HL-60 (cell line): ENCODE results near the gene PLCH2.

Source experiments
- CTCF ChIP-seq: IDR thresholded peaks from one replicate; pipeline ENCODE4 v1.5.1; 2011; ENCODE audit warnings: low read length, control low read depth, inconsistent platforms; ENCODE audit not compliant: insufficient read depth
- GABPA ChIP-seq: IDR thresholded peaks from 2 replicates; pipeline ENCODE4 v1.6.1; 2012; ENCODE audit warnings: low read depth
- POLR2AphosphoS5 ChIP-seq: IDR thresholded peaks from 2 replicates; pipeline ENCODE4 v1.6.1; 2012; ENCODE audit warnings: low read depth
- REST ChIP-seq: IDR thresholded peaks from 2 replicates; pipeline ENCODE4 v1.6.1; 2012; ENCODE audit warnings: low read depth; ENCODE audit not compliant: insufficient replicate concordance
- SPI1 ChIP-seq: IDR thresholded peaks from 2 replicates; pipeline ENCODE4 v1.6.1; 2012; ENCODE audit warnings: low read depth, mild to moderate bottlenecking, borderline replicate concordance

GRCh38 chr1:2427051-2427450 is 49.0 kb upstream of the PLCH2 start:
- no peak for TF ChIP-seq CTCF
- no peak for TF ChIP-seq REST
- TF ChIP-seq POLR2AphosphoS5, result no peak
- no peak for TF ChIP-seq GABPA
- TF ChIP-seq SPI1, result no peak
